ENCODE measurements around the gene POLR2B.
A peak's percentile ranks its signal among the peaks of the same experiment; 100 is the strongest.
"Not testable (repeated sequence)": the region's sequence is repeated elsewhere in the genome, so short reads cannot be mapped to it uniquely, and the experiment has no call there.

The POLR2B gene

DNA sequence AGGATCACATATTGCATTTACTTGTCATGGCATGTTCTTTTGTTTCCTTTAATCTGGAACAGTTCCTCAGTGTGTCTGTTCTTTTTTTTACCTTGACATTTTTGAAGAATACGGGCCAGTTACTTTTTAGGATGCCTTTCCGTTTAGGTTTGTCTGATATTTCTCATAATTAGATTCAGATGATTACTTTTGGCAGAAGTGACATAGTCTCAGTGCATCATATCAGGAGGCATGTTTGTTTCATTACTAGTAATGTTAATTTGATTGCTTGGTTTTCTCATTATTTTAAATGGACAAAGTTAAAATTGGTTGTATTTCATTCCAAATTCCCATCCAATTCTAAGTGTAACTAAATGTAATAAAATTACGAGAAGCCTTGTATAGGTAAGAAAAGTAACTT lies 8.3 kb downstream of the POLR2B start:
- DNase-seq (ENCODE audit: low read depth): no peak

DNA sequence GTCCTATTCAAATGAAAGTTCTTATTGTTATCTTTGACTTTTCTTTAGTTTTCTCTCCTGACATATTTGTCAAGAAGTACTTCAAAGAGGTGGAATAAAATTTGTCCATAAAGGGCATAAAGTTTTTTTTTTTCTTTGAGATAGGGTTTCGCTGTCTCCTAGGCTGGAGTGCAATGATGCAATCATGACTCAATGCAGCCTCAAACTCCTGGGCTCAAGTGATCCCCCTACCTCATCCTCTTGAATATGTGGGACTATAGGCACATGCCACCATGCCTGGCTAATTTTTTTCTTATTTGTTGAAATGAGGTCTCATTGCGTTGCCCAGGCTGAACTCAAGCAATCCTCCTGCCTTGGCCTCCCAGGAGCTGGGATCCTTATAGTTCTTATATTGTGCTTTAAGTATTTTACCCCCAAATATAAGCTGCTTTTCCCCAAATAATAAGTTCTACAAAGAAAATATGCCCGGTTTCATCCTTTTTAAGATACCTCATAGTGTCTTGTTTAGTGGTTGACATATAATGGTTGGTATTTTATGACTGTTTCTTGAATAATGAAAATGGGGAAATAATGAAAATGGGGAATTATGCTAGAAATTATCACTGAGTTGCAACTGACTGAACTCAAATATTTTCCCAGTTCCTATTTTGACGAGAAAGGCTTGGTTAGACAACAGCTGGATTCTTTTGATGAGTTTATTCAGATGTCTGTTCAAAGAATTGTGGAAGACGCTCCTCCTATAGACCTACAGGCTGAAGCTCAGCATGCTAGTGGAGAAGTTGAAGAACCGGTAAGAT lies 11.6 kb downstream of the POLR2B start:
- DNase-seq (ENCODE audit: low read depth): no peak

- peak; percentile 83 for DNase-seq (ENCODE audit: low read depth)
Observed at GRCh38 chr4:56995525-56995924, 16.8 kb downstream of the POLR2B start.

GRCh38 chr4:56999751-57000150 lies 21.1 kb downstream of the POLR2B start:
- DNase-seq (ENCODE audit: low read depth): no peak

DNA sequence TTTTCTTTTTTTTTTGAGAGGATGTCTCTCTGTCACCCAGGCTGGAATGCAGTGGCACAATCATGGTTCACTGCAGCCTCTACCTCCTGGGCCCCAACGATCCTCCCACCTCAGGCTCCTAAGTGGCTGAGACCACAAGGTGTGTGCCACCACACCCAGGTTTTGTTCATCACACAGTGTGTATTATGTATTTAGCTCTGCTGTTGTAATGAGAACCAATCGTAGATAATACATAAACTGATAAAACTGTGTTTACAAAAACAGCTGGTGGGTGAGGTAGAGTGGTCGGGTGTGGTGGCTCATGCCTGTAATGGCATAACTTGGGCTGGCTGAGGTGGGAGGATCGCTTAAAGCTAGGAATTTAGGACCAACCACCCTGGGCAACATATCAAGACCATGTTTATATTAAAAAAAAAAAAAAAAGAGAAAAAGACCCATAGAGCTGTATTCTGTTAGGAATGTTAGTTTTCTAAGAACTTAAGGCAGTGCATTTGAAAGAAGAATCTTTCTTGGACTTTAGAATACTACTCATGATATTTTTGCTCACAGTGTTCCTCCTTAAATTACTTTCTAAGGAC lies 34.9 kb downstream of the POLR2B start:
- DNase-seq (ENCODE audit: low read depth): no peak

- DNase-seq (ENCODE audit: low read depth): no peak
Observed at GRCh38 chr4:57018980-57019379, 40.3 kb downstream of the POLR2B start.

DNA sequence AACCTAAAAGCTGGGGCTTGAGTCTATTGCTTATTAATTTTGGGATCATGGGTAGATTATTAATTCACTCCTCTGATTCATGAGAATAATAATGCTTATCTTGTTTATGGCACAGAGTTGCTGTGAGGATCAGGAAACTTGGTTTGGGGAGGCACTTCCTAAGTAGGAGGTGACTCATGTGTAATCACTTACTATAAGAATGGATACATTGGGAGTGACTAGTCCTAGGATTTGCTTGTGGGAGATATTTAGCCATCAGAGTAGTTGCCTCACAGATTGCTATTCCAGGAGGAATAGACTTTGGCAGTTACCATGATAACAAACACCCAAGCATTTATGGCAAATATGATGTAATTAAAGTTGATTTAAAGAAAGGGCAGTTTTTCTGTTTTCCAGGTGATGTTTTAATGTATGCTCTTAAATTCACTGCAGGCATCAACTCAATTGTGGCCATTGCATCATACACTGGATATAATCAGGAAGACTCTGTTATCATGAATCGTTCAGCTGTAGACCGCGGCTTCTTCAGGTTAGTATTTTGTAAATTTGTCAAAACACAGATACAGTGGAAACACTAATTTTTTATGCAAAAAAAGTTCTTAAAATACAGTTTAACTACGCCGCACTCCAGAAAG lies 41.9 kb downstream of the POLR2B start:
- peak; percentile 66 for DNase-seq (ENCODE audit: low read depth)

- peak; percentile 73 for DNase-seq (ENCODE audit: low read depth)
Observed at GRCh38 chr4:57023104-57023503, 44.4 kb downstream of the POLR2B start.

DNA sequence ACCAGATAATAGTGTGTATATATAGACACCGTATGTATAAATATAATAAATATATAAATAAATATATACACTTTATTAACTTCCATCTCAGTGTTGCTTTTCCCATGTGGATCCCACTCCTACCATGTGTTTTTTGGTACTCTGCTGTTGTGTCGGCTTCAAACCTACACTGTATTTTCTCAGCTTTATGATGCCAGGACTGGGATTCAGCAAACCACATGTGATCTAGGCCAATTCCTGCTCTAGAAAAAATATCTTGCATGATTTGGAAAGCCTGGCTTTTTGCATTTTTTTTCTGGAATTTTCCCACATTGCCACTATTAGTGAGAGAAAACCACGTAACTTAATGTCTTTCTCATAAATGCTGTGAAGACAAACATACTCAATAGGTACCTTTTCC lies 55.8 kb downstream of the POLR2B start:
- no peak for DNase-seq (ENCODE audit: low read depth)

GRCh38 chr4:57037982-57038604 lies 59.4 kb downstream of the POLR2B start:
- no peak for DNase-seq (ENCODE audit: low read depth)

DNA sequence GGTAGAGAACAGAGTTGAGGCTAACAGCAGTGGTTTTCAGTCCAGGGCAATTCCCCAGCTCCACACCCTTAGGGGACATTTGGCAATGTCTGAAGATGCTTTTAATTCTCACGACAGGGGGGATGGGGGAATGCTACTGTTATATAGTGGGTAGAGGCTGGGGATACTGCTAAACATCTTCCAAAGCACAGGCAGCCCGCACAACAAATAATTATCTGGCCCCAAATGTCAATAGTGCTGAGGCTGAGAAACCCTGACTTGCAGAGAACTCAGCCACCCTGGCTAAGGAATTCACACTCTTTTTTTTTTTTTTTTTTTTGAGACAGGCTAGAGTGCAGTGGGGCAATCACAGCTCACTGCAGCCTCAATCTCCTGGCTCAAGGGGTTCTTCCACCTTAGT lies 60.6 kb downstream of the POLR2B start:
- no peak for DNase-seq (ENCODE audit: low read depth)

DNA sequence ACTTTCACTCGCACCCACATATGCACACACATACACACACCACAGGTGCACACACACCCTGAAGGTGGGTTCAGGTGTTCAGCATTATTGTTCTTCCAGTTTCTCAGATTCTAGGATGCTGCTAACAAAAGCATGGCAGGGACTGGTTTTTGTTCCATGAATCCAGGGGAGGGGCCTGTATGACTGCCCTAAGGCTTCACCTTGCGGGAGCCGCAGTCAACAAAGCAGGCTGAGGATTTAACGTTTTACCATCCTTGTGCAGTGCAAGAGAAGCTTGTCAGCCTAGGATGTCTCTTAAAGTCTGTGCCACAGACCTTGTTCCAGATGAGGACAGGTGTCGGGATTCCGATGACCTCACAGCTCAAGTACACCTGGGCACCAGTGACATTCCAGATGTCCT lies 61.8 kb downstream of the POLR2B start:
- no peak for DNase-seq (ENCODE audit: low read depth)

GRCh38 chr4:57041020-57041419 lies 62.3 kb downstream of the POLR2B start:
- no peak for DNase-seq (ENCODE audit: low read depth)

- DNase-seq (ENCODE audit: low read depth): no peak
Observed at GRCh38 chr4:57042711-57043169, 64.0 kb downstream of the POLR2B start.

- peak; percentile 81 for DNase-seq (ENCODE audit: low read depth)
Observed at GRCh38 chr4:57043347-57044251, 64.9 kb downstream of the POLR2B start.

DNA sequence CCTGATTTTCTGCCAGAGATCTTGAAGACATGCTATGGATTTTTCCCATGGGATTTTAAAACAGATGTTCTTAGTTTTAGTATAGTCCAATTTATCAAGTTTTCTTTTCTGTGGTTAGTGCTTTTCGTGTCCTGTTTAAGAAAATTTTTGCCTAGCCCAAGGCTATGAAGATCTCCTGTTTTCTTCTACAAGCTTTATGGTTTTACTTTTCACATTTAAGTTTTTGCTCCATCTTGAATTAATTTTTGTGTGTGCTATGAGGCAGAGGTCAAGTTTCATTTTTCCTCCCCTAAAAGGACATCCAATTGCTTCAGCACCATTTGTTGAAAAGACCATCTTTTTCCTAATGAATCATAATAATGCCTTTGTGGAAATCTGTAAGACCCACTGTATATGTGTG lies 65.6 kb downstream of the POLR2B start:
- DNase-seq (ENCODE audit: low read depth): peak; percentile 81

DNA sequence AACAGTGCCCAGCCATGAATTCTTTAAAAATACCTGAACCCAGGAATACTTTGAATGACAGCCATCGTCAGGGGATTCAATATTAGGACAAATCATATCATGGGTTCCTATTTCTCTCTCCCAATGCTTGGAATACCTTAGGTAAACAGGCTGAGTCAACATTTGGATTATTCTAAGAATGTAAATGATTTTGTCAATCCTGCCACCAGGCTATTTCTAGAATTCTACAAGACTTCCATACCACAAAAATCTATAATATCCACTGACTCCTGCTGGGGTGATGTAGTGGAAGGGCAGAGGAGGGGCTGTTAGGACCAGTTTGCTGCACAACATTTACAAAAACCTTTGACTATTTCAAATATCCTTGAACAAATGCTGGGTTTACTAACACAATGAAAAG lies 66.3 kb downstream of the POLR2B start:
- no peak for DNase-seq (ENCODE audit: low read depth)

- DNase-seq (ENCODE audit: low read depth): not testable (repeated sequence)
Observed at GRCh38 chr4:57047046-57047445, 68.3 kb downstream of the POLR2B start.

GRCh38 chr4:57048590-57049304 lies 70.1 kb downstream of the POLR2B start:
- DNase-seq (ENCODE audit: low read depth): no peak

DNA sequence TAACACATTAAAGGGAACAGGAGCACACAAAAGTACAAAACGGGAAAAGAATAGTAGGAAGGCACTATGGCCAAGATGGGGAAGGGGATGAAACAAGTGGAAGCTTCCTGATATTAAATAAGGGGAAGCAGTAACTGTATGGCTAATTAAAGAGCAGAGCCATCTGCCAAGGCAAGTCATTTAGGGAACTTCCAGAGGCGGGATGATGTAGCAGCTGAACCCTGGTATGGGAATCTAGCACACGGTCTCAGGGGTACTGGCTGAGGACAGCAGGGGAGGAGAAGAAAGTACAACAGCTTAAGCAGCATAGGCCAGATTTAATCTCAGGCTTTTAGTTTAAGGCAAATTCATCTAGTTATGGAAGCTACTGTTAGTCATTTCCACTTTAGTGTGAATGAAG lies 72.4 kb downstream of the POLR2B start:
- DNase-seq (ENCODE audit: low read depth): no peak

DNA sequence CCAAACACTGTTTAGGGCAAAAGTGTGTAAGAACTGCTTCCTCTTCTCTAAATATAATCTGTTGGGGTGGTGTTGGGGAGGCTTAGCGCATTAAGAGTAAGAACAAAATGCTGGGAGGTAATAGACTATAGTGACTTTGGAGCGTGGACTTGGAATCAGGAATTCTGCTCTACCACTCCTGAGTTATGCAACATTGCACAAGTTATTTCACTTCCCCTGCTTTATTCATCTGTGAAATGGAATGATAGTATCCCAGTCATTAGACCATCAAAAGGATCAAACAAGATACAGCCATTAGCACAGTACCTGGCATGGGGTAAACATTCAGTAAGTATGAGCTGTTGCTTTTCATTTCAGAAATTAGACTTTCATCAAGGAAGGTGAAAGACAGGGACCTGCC lies 72.8 kb downstream of the POLR2B start:
- no peak for DNase-seq (ENCODE audit: low read depth)

Measured in GM04503 (cell line).